Endometrial microvascular endothelial cells (primary cell): ENCODE data around the gene ESAM. TPM values are rescaled to one million over a fixed set of nuclear protein-coding genes. Genes with fewer than 3 reads are reported as not detected.

ENCODE experiments used
- in situ Hi-C: cut with HindIII; loops from 2 replicates; pipeline ENCODE4 v1.10.0; 2017; ENCODE audit warnings: low sequenced_read_pairs, low pct_unique_long_range_greater_than_20kb; ENCODE audit errors: inconsistent ontology term
- total RNA-seq: library from RNA; depleted of rRNA; stranded (reverse); fragments of >200 nt; gene quantifications from one replicate; pipeline ENCODE4 v1.2.3, GENCODE V29; 2015; ENCODE audit errors: inconsistent ontology term

The ESAM gene
- total RNA-seq, 1 donor from 2014 or later: 289 TPM

GRCh38 chr11:124707829-124708228 lies 54.3 kb downstream of the ESAM start:
- in situ Hi-C loops: no loop called here

Other genes starting within 250 kb of the ESAM start
- not detected for gene OR8B12, start 218.6 kb downstream of the ESAM start, total RNA-seq
- not detected for gene OR8A1, start 192.3 kb downstream of the ESAM start, total RNA-seq
- not detected for gene PANX3, start 150.9 kb downstream of the ESAM start, total RNA-seq
- 20.0 TPM for gene TBRG1, start 139.4 kb downstream of the ESAM start, total RNA-seq
- gene SIAE, start 88.6 kb downstream of the ESAM start, total RNA-seq: 19.3 TPM
- gene SPA17, start 88.4 kb downstream of the ESAM start, total RNA-seq: 16.8 TPM
- 14.6 TPM for gene NRGN, start 22.3 kb downstream of the ESAM start, total RNA-seq
- 0.46 TPM for gene VSIG2, start 10.0 kb downstream of the ESAM start, total RNA-seq
- gene MSANTD2, start 38.1 kb upstream of the ESAM start, total RNA-seq: 16.1 TPM
- 9.9 TPM for gene ROBO3, start 103.1 kb upstream of the ESAM start, total RNA-seq
- gene ROBO4, start 135.6 kb upstream of the ESAM start, total RNA-seq: 430 TPM
- not detected for gene HEPN1, start 157.0 kb upstream of the ESAM start, total RNA-seq
- not detected for gene HEPACAM, start 173.8 kb upstream of the ESAM start, total RNA-seq
- gene CCDC15, start 191.9 kb upstream of the ESAM start, total RNA-seq: 11.2 TPM